Heart left ventricle (tissue), 13 donors: ENCODE results near the gene ASB7.

Experiments used
- CTCF ChIP-seq, 12 donors: fragments of 200-600 bp; sonication (generic) in 4 of 12; IDR thresholded peaks; one replicate each; pipeline versions ENCODE4 v1.5.0 to v1.8.0; 2018 to 2022; ENCODE audit warnings: antibody characterized with exemption in 12 of 12, mild to moderate bottlenecking in 5 of 12
- POLR2A ChIP-seq, 2 donors: fragments of 450-650 bp; IDR thresholded peaks; one replicate each; pipeline ENCODE4 v1.6.1; 2017; ENCODE audit warnings: antibody characterized with exemption in 2 of 2, mild to moderate bottlenecking in 2 of 2, moderate library complexity in 2 of 2
- donor health status: ischemic (EF 13 %, LVEDD 7.1; RV severe dilation, severe dysfunction).
- donor health status: DM: no; HTN: yes; CAD: no.
- donor health status: DM: no; HTN: no; CAD: no.
- donor health status: ischemic (EF 25% LVEDD 6.9; RV normal size, moderate dysfunction).
- donor health status: ischemic (EF 25% LVEDD 5.7; RV mildly dilated, moderate dysfunction).
- donor health status: ischemic (EF 35%, LVEDD 5.7; RV mildly dilated, moderate dysfunction).
- donor health status: nonischemic (EF 11% LVEDD 7.7; RV severe dilation, severe dysfunction).
- donor health status: DM: yes; HTN: yes; CAD: no.
- donor health status: PGD.
- donor health status: ischemic (EF 29% LVEDD 5.4; RV normal size, mild dysfunction).
- donor health status: nonischemic (EF 23%, LVEDD 6.1; RV moderate dilation, normal function).

GRCh38 chr15:100696452-100696851 lies 94.1 kb downstream of the ASB7 start:
- TF ChIP-seq CTCF (IDR thresholded peaks at IDR 0.05) (no peak), POLR2A (IDR thresholded peaks at IDR 0.05) (no peak)
